ENCODE results near the gene PGBD1.
"Not testable (repeated sequence)": the region's sequence is repeated elsewhere in the genome, so short reads cannot be mapped to it uniquely, and the experiment has no call there.

Gene PGBD1

GRCh38 chr6:28311139-28311823 lies 29.9 kb downstream of the PGBD1 start:
- Histone ChIP-seq H3K4me3 (ENCODE audit: insufficient read depth, low read length, poor library complexity, severe bottlenecking) (no peak overlapping the region), H3K4me2 (ENCODE audit: low read depth, low read length, poor library complexity, severe bottlenecking) (no peak overlapping the region), H3F3A (ENCODE audit: insufficient read depth) (no peaks in the 10 kb centered on the region), H3K9me3 (ENCODE audit: insufficient read depth, low read length) (no peaks in the 10 kb centered on the region), H3K27ac (ENCODE audit: low read depth, low read length) (no peak overlapping the region), H3K9me2 (replicated peaks; ENCODE audit: insufficient read depth, low read length) (no peaks in the 10 kb centered on the region), H3K27me3 (ENCODE audit: low read length) (no peaks in the 10 kb centered on the region), H2AFZ (ENCODE audit: low read depth, low read length, severe bottlenecking) (no peak overlapping the region), H4K20me1 (ENCODE audit: low read depth, low read length) (no peaks in the 10 kb centered on the region), H3K79me2 (ENCODE audit: insufficient read depth, low read length) (no peaks in the 10 kb centered on the region), H3K9ac (ENCODE audit: low read length) (no peak overlapping the region), H3K36me3 (ENCODE audit: low read length) (no peaks in the 10 kb centered on the region)
- no peak for TF ChIP-seq EZH2phosphoT487 (conservative IDR thresholded peaks at IDR 0.05; ENCODE audit: low read length)
- TF ChIP-seq CTCF (IDR thresholded peaks at IDR 0.05; ENCODE audit: insufficient read depth, low read length, poor library complexity, severe bottlenecking), result no peak

GRCh38 chr6:28312939-28313338 lies 31.6 kb downstream of the PGBD1 start:
- TF ChIP-seq CTCF (IDR thresholded peaks at IDR 0.05; ENCODE audit: insufficient read depth, low read length, poor library complexity, severe bottlenecking) (no peak), EZH2phosphoT487 (conservative IDR thresholded peaks at IDR 0.05; ENCODE audit: low read length) (no peak)

GRCh38 chr6:28315628-28316027 lies 34.3 kb downstream of the PGBD1 start:
- H3K27ac ChIP-seq (ENCODE audit: low read depth, low read length), result no peak overlapping the region
- no peaks in the 10 kb centered on the region for H3F3A ChIP-seq (ENCODE audit: insufficient read depth)
- H3K9me3 ChIP-seq (ENCODE audit: insufficient read depth, low read length), result no peaks in the 10 kb centered on the region
- H4K20me1 ChIP-seq (ENCODE audit: low read depth, low read length), result no peaks in the 10 kb centered on the region
- no peak for TF ChIP-seq EZH2phosphoT487 (conservative IDR thresholded peaks at IDR 0.05; ENCODE audit: low read length)
- TF ChIP-seq CTCF (IDR thresholded peaks at IDR 0.05; ENCODE audit: insufficient read depth, low read length, poor library complexity, severe bottlenecking), result no peak
- no peak overlapping the region for H3K9ac ChIP-seq (ENCODE audit: low read length)
- no peak overlapping the region for H2AFZ ChIP-seq (ENCODE audit: low read depth, low read length, severe bottlenecking)
- H3K27me3 ChIP-seq (ENCODE audit: low read length), result no peaks in the 10 kb centered on the region
- H3K9me2 ChIP-seq (replicated peaks; ENCODE audit: insufficient read depth, low read length), result no peaks in the 10 kb centered on the region
- no peak overlapping the region for H3K4me3 ChIP-seq (ENCODE audit: insufficient read depth, low read length, poor library complexity, severe bottlenecking)
- no peaks in the 10 kb centered on the region for H3K36me3 ChIP-seq (ENCODE audit: low read length)
- no peaks in the 10 kb centered on the region for H3K79me2 ChIP-seq (ENCODE audit: insufficient read depth, low read length)
- H3K4me2 ChIP-seq (ENCODE audit: low read depth, low read length, poor library complexity, severe bottlenecking), result no peak overlapping the region

More at GRCh38 chr6:28312939-28313338, 31.6 kb downstream of the PGBD1 start:
- Histone ChIP-seq H3K27ac (ENCODE audit: low read depth, low read length) (no peak overlapping the region), H3K4me3 (ENCODE audit: insufficient read depth, low read length, poor library complexity, severe bottlenecking) (no peak overlapping the region), H3K9ac (ENCODE audit: low read length) (no peak overlapping the region), H3K36me3 (ENCODE audit: low read length) (no peaks in the 10 kb centered on the region), H2AFZ (ENCODE audit: low read depth, low read length, severe bottlenecking) (no peak overlapping the region), H3K9me3 (ENCODE audit: insufficient read depth, low read length) (no peaks in the 10 kb centered on the region), H3F3A (ENCODE audit: insufficient read depth) (no peaks in the 10 kb centered on the region), H3K27me3 (ENCODE audit: low read length) (no peaks in the 10 kb centered on the region), H3K4me2 (ENCODE audit: low read depth, low read length, poor library complexity, severe bottlenecking) (no peak overlapping the region), H3K79me2 (ENCODE audit: insufficient read depth, low read length) (no peaks in the 10 kb centered on the region), H3K9me2 (replicated peaks; ENCODE audit: insufficient read depth, low read length) (no peaks in the 10 kb centered on the region), H4K20me1 (ENCODE audit: low read depth, low read length) (no peaks in the 10 kb centered on the region)

- H3K4me2 ChIP-seq (ENCODE audit: low read depth, low read length, poor library complexity, severe bottlenecking); H3K79me2 ChIP-seq (ENCODE audit: insufficient read depth, low read length); H3K27me3 ChIP-seq (ENCODE audit: low read length); H3K4me3 ChIP-seq (ENCODE audit: insufficient read depth, low read length, poor library complexity, severe bottlenecking); H3K27ac ChIP-seq (ENCODE audit: low read depth, low read length); H3F3A ChIP-seq (ENCODE audit: insufficient read depth); H3K36me3 ChIP-seq (ENCODE audit: low read length); H3K9me3 ChIP-seq (ENCODE audit: insufficient read depth, low read length); H4K20me1 ChIP-seq (ENCODE audit: low read depth, low read length); H3K9me2 ChIP-seq (replicated peaks; ENCODE audit: insufficient read depth, low read length); H3K9ac ChIP-seq (ENCODE audit: low read length); H2AFZ ChIP-seq (ENCODE audit: low read depth, low read length, severe bottlenecking): not testable (repeated sequence)
Measured at GRCh38 chr6:28317866-28318265, 36.5 kb downstream of the PGBD1 start.

Data from SU-DHL-6 (cell line).